IMR-90 (cell line): ENCODE results near the gene VDAC2. TPM values are rescaled to one million over a fixed set of nuclear protein-coding genes. Genes with fewer than 3 reads are reported as not detected.

ENCODE experiments used
- ATAC-seq: fragments of 200-7000 bp; cut with Tn5 transposase; 2 replicates; pipeline ENCODE4 v1.9.1; 2020; ENCODE audit warnings: low read depth, mild to moderate bottlenecking, moderate library complexity
- BruUV-seq: library from RNA; stranded (reverse); fragments of 400-500 nt; replicated peaks from 2 replicates; lab custom pipeline; 2021; lab: Mats Ljungman, UMichigan
- CTCF ChIA-PET: fragments of 300-600 bp; formaldehyde crosslinking; extraction: SDS; loops from one replicate; lab custom pipeline; 2021; ENCODE audit warnings: antibody characterized with exemption; lab: Yijun Ruan, JAX
- POLR2A ChIA-PET: fragments of 300-600 bp; sonication (Branson Sonifier 250); formaldehyde crosslinking; loops from one replicate; lab custom pipeline; 2022; ENCODE audit warnings: antibody characterized with exemption; ENCODE audit not compliant: unreplicated experiment; lab: Charles Lee
- DNase-seq: peaks from one replicate; pipeline ENCODE4 v3.0.0; 2013
- H2AFZ ChIP-seq: replicated peaks from 2 replicates; pipeline ENCODE3; 2013; ENCODE audit warnings: low read length, mild to moderate bottlenecking; ENCODE audit not compliant: poor library complexity
- H2AK5ac ChIP-seq: 2 replicates; pipeline ENCODE4 v1.6.1; 2013; ENCODE audit warnings: low read depth, low read length, inconsistent platforms
- H2AK9ac ChIP-seq: replicated peaks from 2 replicates; pipeline ENCODE3; 2013; ENCODE audit warnings: mild to moderate bottlenecking, low read depth, low read length, moderate library complexity; ENCODE audit not compliant: poor library complexity
- H2BK120ac ChIP-seq: 2 replicates; pipeline ENCODE4 v1.6.1; 2013; ENCODE audit warnings: low read depth, low read length, inconsistent platforms
- H2BK15ac ChIP-seq: 3 replicates; pipeline ENCODE4 v1.6.1; 2013; ENCODE audit warnings: low read depth, low read length, inconsistent platforms
- H2BK20ac ChIP-seq: 2 replicates; pipeline ENCODE4 v1.6.1; 2013; ENCODE audit warnings: low read depth, mild to moderate bottlenecking, inconsistent platforms, low read length, moderate library complexity
- H2BK5ac ChIP-seq: 2 replicates; pipeline ENCODE4 v1.6.1; 2013; ENCODE audit warnings: mild to moderate bottlenecking, low read depth, low read length, inconsistent platforms; ENCODE audit not compliant: poor library complexity, severe bottlenecking
- H3K14ac ChIP-seq: replicated peaks from 2 replicates; pipeline ENCODE4 v1.6.1; 2013; ENCODE audit warnings: low read depth, low read length, inconsistent platforms
- H3K18ac ChIP-seq: 2 replicates; pipeline ENCODE4 v1.6.1; 2013; ENCODE audit warnings: low read depth, low read length, control low read depth
- H3K23ac ChIP-seq: 2 replicates; pipeline ENCODE4 v1.6.1; 2013; ENCODE audit warnings: low read depth, low read length, inconsistent platforms
- H3K27ac ChIP-seq: 2 replicates; pipeline ENCODE4 v1.5.1; 2013; ENCODE audit warnings: mild to moderate bottlenecking, control low read depth, low read length; ENCODE audit not compliant: insufficient read depth
- H3K27me3 ChIP-seq: 2 replicates; pipeline ENCODE4 v1.6.1; 2013; ENCODE audit warnings: low read length; ENCODE audit not compliant: control insufficient read depth, insufficient read depth
- H3K36me3 ChIP-seq: 2 replicates; pipeline ENCODE4 v1.6.1; 2013; ENCODE audit warnings: low read length, mixed read lengths; ENCODE audit not compliant: control insufficient read depth, insufficient read depth
- H3K4ac ChIP-seq: 2 replicates; pipeline ENCODE4 v1.6.1; 2013; ENCODE audit warnings: low read depth, low read length, inconsistent platforms
- H3K4me1 ChIP-seq: 2 replicates; pipeline ENCODE4 v1.6.1; 2013; ENCODE audit warnings: low read length, mixed read lengths; ENCODE audit not compliant: control insufficient read depth, insufficient read depth
- H3K4me2 ChIP-seq: 2 replicates; pipeline ENCODE4 v1.6.1; 2013; ENCODE audit warnings: low read depth, mild to moderate bottlenecking, control low read depth, low read length, moderate library complexity
- H3K4me3 ChIP-seq: 2 replicates; pipeline ENCODE4 v1.5.1; 2013; ENCODE audit warnings: low read depth, mild to moderate bottlenecking, control low read depth, low read length, moderate library complexity; ENCODE audit not compliant: insufficient read depth
- H3K56ac ChIP-seq: 2 replicates; pipeline ENCODE4 v1.6.1; 2013; ENCODE audit warnings: low read length, inconsistent platforms; ENCODE audit not compliant: insufficient read depth; ENCODE audit errors: extremely low read depth
- H3K79me1 ChIP-seq, 2 experiments: 2 replicates each; pipeline ENCODE4 v1.6.1; 2013; ENCODE audit warnings: low read length in 2 of 2, inconsistent platforms in 1 of 2, low read depth in 1 of 2
- H3K9ac ChIP-seq: 2 replicates; pipeline ENCODE4 v1.6.1; 2013; ENCODE audit warnings: low read depth, low read length, control low read depth
- H3K9me1 ChIP-seq: 2 replicates; pipeline ENCODE4 v1.6.1; 2013; ENCODE audit warnings: low read length, inconsistent platforms; ENCODE audit not compliant: insufficient read depth
- H3K9me3 ChIP-seq: 2 replicates; pipeline ENCODE4 v1.6.1; 2013; ENCODE audit warnings: low read length; ENCODE audit not compliant: control insufficient read depth, insufficient read depth
- H4K20me1 ChIP-seq: 2 replicates; pipeline ENCODE4 v1.6.1; 2013; ENCODE audit warnings: low read length, inconsistent platforms; ENCODE audit not compliant: insufficient read depth
- H4K5ac ChIP-seq: 2 replicates; pipeline ENCODE4 v1.6.1; 2013; ENCODE audit warnings: mild to moderate bottlenecking, low read depth, low read length, control low read depth
- H4K8ac ChIP-seq, 2 experiments: 2 replicates each; pipeline ENCODE4 v1.6.1; 2013; ENCODE audit warnings: low read depth in 2 of 2, low read length in 2 of 2, control low read depth in 1 of 2, inconsistent platforms in 1 of 2
- H4K91ac ChIP-seq: 2 replicates; pipeline ENCODE4 v1.6.1; 2013; ENCODE audit warnings: low read depth, low read length, inconsistent platforms; ENCODE audit not compliant: insufficient read depth
- BHLHE40 ChIP-seq: fragments of 150-350 bp; IDR thresholded peaks from 2 replicates; pipeline ENCODE4 v1.6.1; 2016; ENCODE audit warnings: mild to moderate bottlenecking, low read depth, low read length
- CEBPB ChIP-seq: IDR thresholded peaks from 2 replicates; pipeline ENCODE4 v1.6.1; 2012; ENCODE audit warnings: low read depth, low read length, improper control_type of control experiment
- CHD1 ChIP-seq: IDR thresholded peaks from 2 replicates; pipeline ENCODE4 v1.6.1; 2012; ENCODE audit warnings: low read depth, low read length, improper control_type of control experiment
- FOS ChIP-seq: fragments of 150-350 bp; IDR thresholded peaks from 2 replicates; pipeline ENCODE4 v1.6.1; 2016; ENCODE audit warnings: low read depth, low read length
- MAFK ChIP-seq: IDR thresholded peaks from 2 replicates; pipeline ENCODE4 v1.6.1; 2012; ENCODE audit warnings: low read depth, low read length, improper control_type of control experiment
- MAZ ChIP-seq: IDR thresholded peaks from 2 replicates; pipeline ENCODE4 v1.6.1; 2012; ENCODE audit warnings: low read depth, mild to moderate bottlenecking, low read length, improper control_type of control experiment, moderate library complexity, borderline replicate concordance
- MXI1 ChIP-seq: IDR thresholded peaks from 2 replicates; pipeline ENCODE4 v1.6.1; 2012; ENCODE audit warnings: low read depth, mild to moderate bottlenecking, low read length, moderate library complexity, borderline replicate concordance
- NFE2L2 ChIP-seq: fragments of 150-350 bp; IDR thresholded peaks from 2 replicates; pipeline ENCODE4 v1.6.1; 2016; ENCODE audit warnings: low read depth, mild to moderate bottlenecking, low read length
- POLR2A ChIP-seq: IDR thresholded peaks from 2 replicates; pipeline ENCODE4 v1.6.1; 2012; ENCODE audit warnings: mild to moderate bottlenecking, low read depth, low read length
- RAD21 ChIP-seq: IDR thresholded peaks from 2 replicates; pipeline ENCODE4 v1.6.1; 2012; ENCODE audit warnings: low read length, improper control_type of control experiment
- RCOR1 ChIP-seq: IDR thresholded peaks from 2 replicates; pipeline ENCODE4 v1.6.1; 2012; ENCODE audit warnings: mild to moderate bottlenecking, low read length, improper control_type of control experiment; ENCODE audit not compliant: insufficient replicate concordance
- RFX5 ChIP-seq: IDR thresholded peaks from 2 replicates; pipeline ENCODE4 v1.8.0; 2012; ENCODE audit warnings: low read depth, mild to moderate bottlenecking, low read length, moderate library complexity
- SMC3 ChIP-seq: fragments of 150-350 bp; IDR thresholded peaks from 2 replicates; pipeline ENCODE4 v1.6.1; 2016; ENCODE audit warnings: low read depth, mild to moderate bottlenecking, antibody characterized with exemption, low read length, moderate library complexity
- WGBS, 2 experiments: methylation state at CpG; one replicate each; pipeline versions ENCODE4 v1.1.5 to v1.1.7; 2013; ENCODE audit warnings: missing lambda C conversion rate in 2 of 2; ENCODE audit not compliant: insufficient read length in 1 of 2; ENCODE audit errors: extremely low coverage in 2 of 2; 5-methylcytosine and 5-hydroxymethylcytosine counted together
- dilution Hi-C: fragments of 300-500 bp; cut with HindIII; formaldehyde crosslinking; loops from one replicate; pipeline ENCODE4 v1.14.3; 2018; ENCODE audit warnings: low sequenced_read_pairs; ENCODE audit not compliant: unreplicated experiment
- in situ Hi-C: fragments of 300-500 bp; cut with MboI; formaldehyde crosslinking; loops from 3 replicates; pipeline ENCODE4 v1.14.3; 2019; ENCODE audit warnings: low sequenced_read_pairs, inconsistent platforms, mixed read lengths
- intact Hi-C: fragments of 100-400 bp; cut with micrococcal nuclease; formaldehyde crosslinking; loops from 2 replicates; pipeline ENCODE4 v1.10.0; 2022
- polyA plus RNA-seq, 3 experiments: library from polyadenylated mRNA; depleted of rRNA; stranded (reverse); fragments of >200 nt; gene quantifications; 2 replicates each; pipeline ENCODE4 v1.2.3, GENCODE V29; 2012; ENCODE audit warnings: low replicate concordance in 1 of 3
- total RNA-seq: library from RNA; depleted of rRNA; stranded (reverse); fragments of >200 nt; gene quantifications from 2 replicates; pipeline ENCODE4 v1.2.3, GENCODE V29; 2012
- TF ChIP-seq, protein P1 (sequence below): fragments of 150-350 bp; IDR thresholded peaks from 2 replicates; pipeline ENCODE4 v1.6.1; 2017; ENCODE audit warnings: mild to moderate bottlenecking, antibody characterized with exemption, low read length, low read depth
- TF ChIP-seq, protein P2 (sequence below): fragments of 150-350 bp; IDR thresholded peaks from 2 replicates; pipeline ENCODE4 v1.6.1; 2016; ENCODE audit warnings: low read depth, mild to moderate bottlenecking, low read length, moderate library complexity, borderline replicate concordance
- TF ChIP-seq, protein P3 (sequence below): conservative IDR thresholded peaks from 2 replicates; pipeline ENCODE4 v1.5.1; 2012; ENCODE audit warnings: mild to moderate bottlenecking, low read depth, low read length, improper control_type of control experiment

Gene VDAC2
- total and polyA plus RNA-seq, 2 of the 4 experiments (the other 2 are of a cell fraction) = 122 to 139 TPM

GRCh38 chr10:75226656-75227055 lies 16.1 kb downstream of the VDAC2 start:
- Histone ChIP-seq H3K36me3 (peaks cover 37% of the 10 kb centered on the region), H3K27me3 (no peaks in the 10 kb centered on the region), H2AFZ (no peak overlapping the region), H2BK120ac (peak overlapping the region; percentile 38; the same call in 1 of the 2 replicates), H2AK5ac (peak overlapping the region; percentile 54; the same call in 1 of the 2 replicates), H2AK9ac (no peak overlapping the region), H2BK5ac (peak overlapping the region; percentile 99), H3K18ac (peak overlapping the region; percentile 74), H3K9ac (peak overlapping the region; percentile 49), H3K4me1 (peaks cover 32% of the 10 kb centered on the region), H2BK20ac (0 out of 2 replicates have a peak overlapping the region, but pooled peaks have one; percentile 9), H3K4me3 (no peak overlapping the region), H3K14ac (peak overlapping the region; percentile 55; the same call in 1 of the 2 replicates), H3K4ac (peak overlapping the region; percentile 58), H3K79me1 (peaks cover 14 to 63% of the 10 kb centered on the region in 2 experiments), H4K5ac (peak overlapping the region; percentile 70), H3K23ac (peak overlapping the region; percentile 37; the same call in 1 of the 2 replicates), H3K9me1 (peaks cover 15% of the 10 kb centered on the region), H3K9me3 (no peaks in the 10 kb centered on the region), H4K20me1 (peaks cover 70% of the 10 kb centered on the region), H4K91ac (peak overlapping the region; percentile 37; the same call in 1 of the 2 replicates), H3K4me2 (no peak overlapping the region; the same call in 1 of the 2 replicates), H4K8ac (peak overlapping the region in 1 of 2 experiments; percentile 53; a peak in 1 of 4 replicates), H3K56ac (no peak overlapping the region), H3K27ac (peak overlapping the region; percentile 80), H2BK15ac (no peak overlapping the region; the same call in 2 of the 3 replicates)
- dilution Hi-C loops = no loop called here
- in situ Hi-C loops = loop anchor here (5.0 kb wide), 1 partner anchor 39 kb away; no protein-coding TSS in a partner anchor
- BruUV-seq = no TSS peak
- TF ChIP-seq MXI1 = no peak
- TF ChIP-seq, protein P1, sequence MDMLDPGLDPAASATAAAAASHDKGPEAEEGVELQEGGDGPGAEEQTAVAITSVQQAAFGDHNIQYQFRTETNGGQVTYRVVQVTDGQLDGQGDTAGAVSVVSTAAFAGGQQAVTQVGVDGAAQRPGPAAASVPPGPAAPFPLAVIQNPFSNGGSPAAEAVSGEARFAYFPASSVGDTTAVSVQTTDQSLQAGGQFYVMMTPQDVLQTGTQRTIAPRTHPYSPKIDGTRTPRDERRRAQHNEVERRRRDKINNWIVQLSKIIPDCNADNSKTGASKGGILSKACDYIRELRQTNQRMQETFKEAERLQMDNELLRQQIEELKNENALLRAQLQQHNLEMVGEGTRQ = no peak
- TF ChIP-seq POLR2A = no peak
- TF ChIP-seq, protein P2, sequence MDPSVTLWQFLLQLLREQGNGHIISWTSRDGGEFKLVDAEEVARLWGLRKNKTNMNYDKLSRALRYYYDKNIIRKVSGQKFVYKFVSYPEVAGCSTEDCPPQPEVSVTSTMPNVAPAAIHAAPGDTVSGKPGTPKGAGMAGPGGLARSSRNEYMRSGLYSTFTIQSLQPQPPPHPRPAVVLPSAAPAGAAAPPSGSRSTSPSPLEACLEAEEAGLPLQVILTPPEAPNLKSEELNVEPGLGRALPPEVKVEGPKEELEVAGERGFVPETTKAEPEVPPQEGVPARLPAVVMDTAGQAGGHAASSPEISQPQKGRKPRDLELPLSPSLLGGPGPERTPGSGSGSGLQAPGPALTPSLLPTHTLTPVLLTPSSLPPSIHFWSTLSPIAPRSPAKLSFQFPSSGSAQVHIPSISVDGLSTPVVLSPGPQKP = no peak
- no peak for TF ChIP-seq MAFK
- TF ChIP-seq, protein P3, sequence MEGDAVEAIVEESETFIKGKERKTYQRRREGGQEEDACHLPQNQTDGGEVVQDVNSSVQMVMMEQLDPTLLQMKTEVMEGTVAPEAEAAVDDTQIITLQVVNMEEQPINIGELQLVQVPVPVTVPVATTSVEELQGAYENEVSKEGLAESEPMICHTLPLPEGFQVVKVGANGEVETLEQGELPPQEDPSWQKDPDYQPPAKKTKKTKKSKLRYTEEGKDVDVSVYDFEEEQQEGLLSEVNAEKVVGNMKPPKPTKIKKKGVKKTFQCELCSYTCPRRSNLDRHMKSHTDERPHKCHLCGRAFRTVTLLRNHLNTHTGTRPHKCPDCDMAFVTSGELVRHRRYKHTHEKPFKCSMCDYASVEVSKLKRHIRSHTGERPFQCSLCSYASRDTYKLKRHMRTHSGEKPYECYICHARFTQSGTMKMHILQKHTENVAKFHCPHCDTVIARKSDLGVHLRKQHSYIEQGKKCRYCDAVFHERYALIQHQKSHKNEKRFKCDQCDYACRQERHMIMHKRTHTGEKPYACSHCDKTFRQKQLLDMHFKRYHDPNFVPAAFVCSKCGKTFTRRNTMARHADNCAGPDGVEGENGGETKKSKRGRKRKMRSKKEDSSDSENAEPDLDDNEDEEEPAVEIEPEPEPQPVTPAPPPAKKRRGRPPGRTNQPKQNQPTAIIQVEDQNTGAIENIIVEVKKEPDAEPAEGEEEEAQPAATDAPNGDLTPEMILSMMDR = no peak
- no peak for TF ChIP-seq RFX5
- TF ChIP-seq RAD21 = no peak
- TF ChIP-seq BHLHE40 = no peak
- TF ChIP-seq CEBPB = no peak
- no peak for TF ChIP-seq SMC3
- TF ChIP-seq RCOR1 = no peak
- no peak for TF ChIP-seq NFE2L2
- no peak for TF ChIP-seq MAZ
- no peak for TF ChIP-seq CHD1
- TF ChIP-seq FOS = no peak
- ChIA-PET POLR2A (interaction anchor here (1.0 to 1.1 kb wide), 2 partner anchors 14 to 32 kb away, joined by 4 to 9 read pairs; no protein-coding TSS in a partner anchor), CTCF (no interaction called here)
- intact Hi-C loops = no loop called here
- ATAC-seq (no peak), DNase-seq (no peak)
- WGBS, 2 experiments = no CpG with 5 or more reads among the region's 5 CpGs
